Stimulated activated CD4-positive, alpha-beta T cell treated with anti-CD3 and anti-CD28 coated beads, Interleukin-12 subunit alpha, Interleukin-12 subunit beta, amount 100 ng/mL, for 4 hours (primary cell): ENCODE data around the gene TKTL1.
"Not testable (repeated sequence)": the region's sequence is repeated elsewhere in the genome, so short reads cannot be mapped to it uniquely, and the experiment has no call there.

Experiments
- DNase-seq: peaks from one replicate; pipeline ENCODE4 v3.0.0-alpha.2; 2020

The TKTL1 gene

DNA sequence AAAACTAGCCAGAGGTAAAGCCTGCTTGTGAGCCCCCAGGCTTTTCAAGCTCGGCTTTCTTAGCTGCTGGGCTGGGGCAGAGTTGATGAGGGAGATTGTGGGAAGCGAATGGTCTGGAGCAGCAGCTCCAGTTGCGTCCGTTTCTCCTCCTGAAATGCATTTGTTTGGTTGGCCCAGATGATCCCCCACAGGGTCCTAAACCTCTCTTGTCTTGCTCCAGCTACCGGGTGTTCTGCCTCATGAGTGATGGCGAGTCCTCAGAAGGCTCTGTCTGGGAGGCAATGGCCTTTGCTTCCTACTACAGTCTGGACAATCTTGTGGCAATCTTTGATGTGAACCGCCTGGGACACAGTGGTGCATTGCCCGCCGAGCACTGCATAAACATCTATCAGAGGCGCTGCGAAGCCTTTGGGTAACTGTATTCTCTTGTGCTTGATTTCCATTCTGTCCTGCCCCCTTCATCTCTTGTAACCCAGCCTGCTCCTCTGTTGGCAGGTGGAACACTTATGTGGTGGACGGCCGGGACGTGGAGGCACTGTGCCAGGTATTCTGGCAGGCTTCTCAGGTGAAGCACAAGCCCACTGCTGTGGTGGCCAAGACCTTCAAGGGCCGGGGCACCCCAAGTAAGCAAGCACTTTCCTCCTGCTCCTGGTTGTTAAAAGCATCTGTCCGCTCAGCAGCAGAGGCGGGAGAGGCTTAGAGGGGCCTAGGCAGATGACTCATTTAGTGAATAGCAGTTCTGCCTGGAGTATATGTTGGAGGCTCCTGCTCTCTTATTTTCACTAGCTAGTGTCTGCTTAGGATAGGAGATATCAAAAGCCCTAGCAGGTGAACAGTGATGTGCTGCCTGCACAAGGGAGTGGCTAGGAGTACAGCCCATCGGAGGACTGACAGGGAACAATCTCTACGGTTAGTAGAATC, 15.3 kb downstream of the TKTL1 start:
- DNase-seq: no peak

DNA sequence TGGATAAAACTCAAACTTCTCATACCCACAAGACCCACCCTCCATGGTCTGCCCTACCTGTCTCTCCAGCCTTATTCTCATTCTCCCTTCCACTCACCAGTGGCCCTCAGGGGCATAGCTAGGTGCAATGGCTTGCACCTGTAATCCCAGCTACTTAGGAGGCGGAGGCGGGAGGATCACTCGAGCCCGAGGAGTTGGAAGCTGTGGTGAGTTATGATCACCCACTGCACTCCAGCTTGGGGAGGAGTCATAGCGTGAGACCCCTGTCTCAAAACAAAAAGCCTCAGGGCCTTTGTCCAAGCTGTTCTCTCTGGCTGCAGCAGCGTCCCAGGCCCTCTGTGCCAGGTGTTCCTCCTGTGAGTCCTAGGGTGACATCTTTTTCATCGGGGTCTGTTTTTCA, 16.5 kb downstream of the TKTL1 start:
- DNase-seq: no peak

DNA sequence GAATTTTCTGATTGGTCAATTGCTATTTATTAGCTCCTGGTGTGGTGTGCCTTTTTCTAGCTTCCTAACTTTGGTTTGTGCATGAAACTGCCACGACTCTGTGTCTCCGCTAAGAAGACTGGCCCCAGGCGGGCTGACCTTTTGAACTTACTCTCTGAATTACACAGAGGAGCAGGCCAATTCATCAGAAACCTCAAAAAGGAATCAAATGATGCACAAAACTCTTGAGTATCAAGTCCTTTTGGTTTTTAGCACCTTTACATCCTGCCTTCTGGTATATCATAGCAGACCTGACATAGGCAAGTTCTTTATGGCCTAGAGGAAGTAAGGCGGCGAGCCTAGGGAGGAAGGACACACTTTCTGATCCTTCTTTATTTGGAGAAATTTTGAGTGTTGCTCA, 17.6 kb downstream of the TKTL1 start:
- DNase-seq: no peak

DNA sequence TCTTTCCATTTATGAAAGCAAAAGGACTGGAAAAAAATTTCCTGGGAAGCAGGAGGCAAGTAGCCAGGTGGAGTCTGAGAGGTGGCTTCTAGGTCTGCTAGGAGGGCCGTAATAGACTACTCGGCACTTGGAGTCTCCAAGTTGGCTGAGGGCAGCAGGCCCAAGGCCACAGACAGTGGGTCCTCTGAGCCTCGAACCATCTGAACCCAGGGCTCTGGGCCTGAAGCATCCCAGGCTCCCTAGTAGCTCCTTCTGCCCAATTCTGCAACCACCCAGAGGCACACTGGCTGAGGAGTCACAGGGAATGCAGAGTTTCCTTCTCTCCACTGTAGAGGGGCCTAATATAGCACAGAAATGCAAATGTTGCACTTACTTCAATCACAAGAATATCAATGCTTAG, 19.8 kb downstream of the TKTL1 start:
- DNase-seq: no peak

DNA sequence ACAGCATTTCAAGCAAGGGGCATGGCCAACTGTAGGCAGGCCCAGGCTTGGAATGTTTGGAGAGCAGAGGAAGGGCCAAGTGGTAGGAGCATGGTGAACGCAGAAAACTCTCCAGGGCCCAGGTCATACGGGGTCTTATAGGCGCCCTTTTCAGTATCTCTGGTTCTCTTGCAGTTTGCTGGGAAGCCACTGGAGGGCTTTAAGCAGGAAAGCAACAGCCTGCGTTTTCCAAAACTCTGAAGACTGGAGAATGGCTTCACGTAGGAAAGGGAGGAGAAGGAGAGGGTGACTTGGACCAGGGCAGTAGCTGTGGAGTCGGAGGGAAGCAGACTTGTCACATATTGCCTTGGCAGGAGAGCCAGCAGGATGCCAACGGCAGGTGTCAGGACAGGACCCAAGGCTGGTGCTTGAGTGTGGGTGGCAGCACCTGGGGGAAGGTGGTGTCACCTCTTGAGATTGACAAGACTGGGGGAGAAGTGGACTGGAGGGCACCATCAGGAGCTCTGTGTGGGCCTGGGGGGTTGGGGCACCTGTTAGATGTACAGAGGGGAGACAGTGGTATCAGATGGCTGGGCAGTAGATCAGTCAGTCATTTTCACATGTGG, 21.9 kb downstream of the TKTL1 start:
- DNase-seq: no peak

DNA sequence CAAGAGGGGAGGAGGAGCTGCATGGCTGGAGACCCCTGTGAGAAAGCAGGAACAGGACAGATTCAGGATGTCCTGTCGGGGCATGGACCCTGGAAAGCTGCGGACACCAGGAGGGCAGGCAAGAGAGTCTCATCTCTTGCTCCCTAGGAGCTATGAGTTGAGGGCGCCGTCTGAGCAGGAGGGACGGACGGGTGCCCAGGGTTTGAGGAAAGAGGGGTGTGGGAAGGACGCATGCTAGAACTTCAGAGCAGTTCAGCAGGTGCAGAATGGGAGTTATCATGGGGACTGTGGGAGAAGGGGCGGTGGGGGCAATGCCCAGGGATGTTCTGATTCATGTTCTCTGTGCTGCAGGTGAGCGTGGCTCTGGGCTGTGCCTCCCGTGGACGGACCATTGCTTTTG, 24.8 kb downstream of the TKTL1 start:
- DNase-seq: no peak

DNA sequence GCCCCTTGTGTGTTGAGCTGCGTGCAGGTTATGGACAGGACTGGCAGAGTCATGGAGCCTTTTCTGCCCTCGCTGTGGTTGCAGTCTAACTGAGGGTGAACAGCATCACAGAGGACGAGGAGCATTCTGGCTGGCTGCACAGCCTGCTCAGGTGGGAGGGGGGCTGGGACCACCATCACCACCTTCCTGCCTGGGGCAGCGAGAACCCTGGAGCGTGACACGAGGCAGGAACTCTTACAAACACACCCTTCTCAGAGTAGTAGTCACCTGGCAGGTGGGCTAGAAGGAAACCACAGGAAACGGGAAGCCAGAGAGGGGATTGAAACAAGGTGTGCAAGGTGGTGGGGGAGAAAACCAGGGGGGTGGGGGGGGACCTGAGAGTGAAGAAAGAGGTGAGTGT, 25.6 kb downstream of the TKTL1 start:
- no peak for DNase-seq

DNA sequence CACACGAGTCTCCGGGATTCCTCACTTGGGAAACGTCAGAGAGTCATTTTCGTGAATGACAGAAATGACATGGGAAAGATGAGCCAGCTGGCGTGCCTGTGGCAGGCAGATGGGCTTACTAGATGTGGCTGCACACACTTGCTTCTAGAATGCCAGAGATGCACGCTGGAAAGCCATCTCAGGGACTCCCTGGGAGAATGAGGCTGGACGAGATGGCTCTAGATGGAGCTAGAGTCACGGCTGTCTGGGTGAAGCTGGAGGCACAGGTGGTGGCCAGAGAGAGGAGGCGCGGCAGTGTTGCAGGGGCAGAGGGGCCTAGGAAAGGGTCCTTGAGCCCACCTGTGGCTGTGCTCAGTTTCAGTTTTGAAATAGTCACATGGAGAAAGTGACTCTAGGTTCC, 26.0 kb downstream of the TKTL1 start:
- DNase-seq: no peak

DNA sequence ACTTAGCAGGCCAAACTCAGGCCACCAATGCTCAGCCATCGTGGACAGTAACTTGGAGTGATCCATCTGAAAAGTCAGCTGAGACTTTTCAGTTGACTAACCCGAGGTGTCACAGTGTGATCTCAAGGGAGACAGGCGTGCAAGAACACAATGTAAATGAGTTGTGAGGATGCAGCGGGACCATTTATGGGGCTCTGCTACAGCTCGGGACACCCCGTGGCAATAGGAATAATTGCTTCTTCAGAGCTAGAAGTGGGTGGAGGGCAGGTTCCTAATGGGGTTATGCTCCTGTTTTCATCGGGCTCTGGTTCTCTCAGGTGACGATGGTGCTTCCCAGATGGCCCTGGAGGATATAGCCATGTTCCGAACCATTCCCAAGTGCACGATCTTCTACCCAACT, 27.3 kb downstream of the TKTL1 start:
- DNase-seq: no peak

DNA sequence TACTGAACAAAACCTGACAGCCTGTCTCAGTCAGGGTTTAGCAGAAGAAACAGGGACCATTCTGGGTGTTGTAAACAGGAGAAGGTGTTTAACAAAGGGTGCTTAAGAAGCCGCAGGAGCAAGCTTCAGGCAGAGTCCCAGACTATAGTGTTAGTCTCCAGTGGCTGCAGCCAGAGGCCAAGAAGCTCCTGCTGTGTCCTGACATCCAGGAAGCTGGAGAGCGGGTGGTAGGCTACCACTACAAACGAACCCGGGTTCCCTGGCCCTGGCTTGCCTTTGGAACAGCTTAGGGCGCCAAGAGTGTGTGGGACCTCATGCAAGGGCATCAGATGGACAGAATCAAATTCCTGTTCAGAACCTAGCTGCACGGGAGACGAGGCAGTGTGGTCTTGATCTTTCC, 27.9 kb downstream of the TKTL1 start:
- no peak for DNase-seq

DNA sequence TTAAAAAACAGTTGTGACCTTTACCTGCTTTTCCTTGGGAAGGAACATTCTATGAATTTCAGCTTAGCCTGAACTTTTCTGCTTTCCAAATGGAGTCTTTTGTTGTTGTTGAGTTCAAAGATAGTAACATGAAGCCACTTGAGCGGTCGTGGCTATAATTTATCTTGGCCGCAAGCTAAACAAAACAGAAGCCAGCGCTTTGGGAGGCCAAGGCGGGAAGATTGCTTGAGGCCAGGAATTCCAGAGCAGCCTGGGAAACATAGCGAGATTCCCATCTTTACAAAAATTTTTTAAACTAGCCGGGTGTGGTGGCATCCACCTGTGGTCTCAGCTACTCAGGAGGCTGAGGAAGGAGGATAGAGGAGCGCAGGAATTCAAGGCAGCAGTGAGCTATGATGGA, 29.9 kb downstream of the TKTL1 start:
- DNase-seq: no peak

DNA sequence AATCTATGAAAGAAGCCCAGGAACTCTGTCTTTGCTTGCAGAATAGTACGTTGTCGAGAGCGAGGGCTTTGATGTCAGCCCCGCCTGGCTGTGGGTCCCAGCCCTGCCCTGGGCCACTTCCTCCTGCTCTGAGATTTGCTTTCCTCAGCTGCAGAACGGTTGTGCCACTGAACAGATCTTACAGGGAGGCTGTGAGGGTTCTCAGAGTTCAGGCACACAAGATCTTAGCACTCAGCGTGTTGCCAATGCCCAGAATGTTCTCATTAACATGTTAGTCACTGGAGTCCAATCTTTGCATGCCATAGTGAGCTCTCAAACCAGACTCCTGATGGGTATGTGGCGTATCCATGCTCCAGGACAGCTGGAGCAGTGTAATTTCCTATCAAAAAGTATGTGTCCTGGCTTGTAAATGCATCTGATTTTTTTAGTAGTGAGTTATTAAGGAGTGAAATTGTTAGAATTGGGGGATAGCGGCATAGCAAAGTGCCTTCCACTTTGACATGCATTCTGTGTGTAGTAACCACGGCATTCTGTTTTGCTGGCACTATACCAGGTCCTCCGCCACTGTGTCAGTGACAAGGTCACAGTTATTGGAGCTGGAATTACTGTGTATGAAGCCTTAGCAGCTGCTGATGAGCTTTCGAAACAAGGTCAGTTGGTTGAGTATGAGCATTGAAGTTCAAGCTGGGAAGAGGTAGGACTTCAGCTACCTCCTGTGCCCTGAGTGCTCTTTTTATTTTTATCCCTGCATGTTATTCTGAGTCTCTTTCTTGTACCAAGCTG, 31.6 kb downstream of the TKTL1 start:
- DNase-seq: no peak

DNA sequence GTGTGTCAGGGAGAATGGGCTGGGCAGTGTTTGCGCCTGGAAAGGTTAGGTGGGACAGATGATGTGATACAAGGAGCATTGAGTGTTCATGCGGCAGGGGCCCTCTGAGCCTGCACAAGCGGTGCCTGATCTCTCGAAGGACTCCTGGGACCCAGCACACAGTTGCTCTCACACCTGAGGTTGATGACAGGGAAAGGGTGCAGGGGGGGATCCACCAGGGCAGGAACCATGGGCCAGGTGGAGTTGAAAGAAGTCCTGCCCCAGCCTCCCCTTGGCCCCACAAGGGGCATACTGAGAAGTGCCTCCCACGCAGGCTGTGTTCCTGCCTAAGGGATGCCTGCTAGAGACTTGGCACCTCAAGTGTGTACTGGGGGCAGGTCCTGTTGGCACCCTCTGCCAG, 33.1 kb downstream of the TKTL1 start:
- no peak for DNase-seq

DNA sequence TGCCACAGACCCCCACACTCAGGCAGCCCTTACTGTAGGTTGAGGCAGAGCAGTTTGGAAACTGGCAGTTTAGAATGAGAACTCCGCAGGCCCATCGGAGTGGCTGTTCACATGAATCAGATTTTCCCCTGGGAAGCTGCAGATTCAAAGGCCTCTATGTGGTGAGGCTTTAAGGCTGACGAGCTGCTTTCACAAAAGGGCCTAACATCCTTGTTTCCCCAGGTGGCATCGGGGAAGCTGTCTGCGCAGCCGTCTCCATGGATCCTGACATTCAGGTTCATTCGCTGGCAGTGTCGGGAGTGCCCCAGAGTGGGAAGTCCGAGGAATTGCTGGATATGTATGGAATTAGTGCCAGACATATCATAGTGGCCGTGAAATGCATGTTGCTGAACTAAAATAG, 33.7 kb downstream of the TKTL1 start:
- no peak for DNase-seq

DNA sequence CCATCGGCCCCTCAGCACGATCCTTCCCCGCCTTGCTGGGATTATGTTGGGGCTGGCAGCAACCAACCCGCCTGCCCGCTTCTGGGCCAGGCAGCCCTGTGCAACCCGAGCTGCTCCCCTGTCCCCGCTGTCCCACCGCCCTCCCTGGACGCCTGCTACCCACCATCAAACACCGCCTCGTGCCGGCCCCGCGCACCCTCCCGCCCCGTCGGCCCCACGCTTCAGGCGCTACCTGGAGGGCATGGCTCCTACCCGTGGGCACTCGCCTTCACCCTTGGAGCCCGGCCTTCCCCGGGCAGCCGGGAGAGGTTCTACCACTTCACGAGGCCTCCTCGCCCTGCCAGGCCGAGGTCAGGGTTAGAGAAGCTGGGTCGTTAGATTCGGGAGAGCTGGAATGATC, 37.0 kb downstream of the TKTL1 start:
- no peak for DNase-seq

DNA sequence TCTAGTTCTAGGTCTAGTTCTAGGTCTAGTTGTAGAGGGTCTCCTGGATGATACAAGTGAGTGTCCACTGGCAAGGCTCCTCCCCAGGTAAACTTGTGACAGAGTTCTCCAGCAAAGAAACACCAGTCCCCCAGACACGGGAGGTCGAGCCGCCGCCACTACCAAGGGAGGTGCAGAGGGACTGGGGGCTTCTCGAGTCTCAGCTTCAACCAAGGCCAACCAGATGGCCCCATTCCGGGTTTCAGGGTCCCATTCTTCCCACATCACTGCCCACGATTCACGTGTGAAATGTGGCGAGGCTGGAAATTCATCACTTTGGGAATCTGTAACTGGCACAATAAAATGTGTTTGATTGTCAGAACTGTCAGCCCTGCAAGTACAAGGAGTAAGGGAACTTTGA, 37.5 kb downstream of the TKTL1 start:
- DNase-seq: no peak

DNA sequence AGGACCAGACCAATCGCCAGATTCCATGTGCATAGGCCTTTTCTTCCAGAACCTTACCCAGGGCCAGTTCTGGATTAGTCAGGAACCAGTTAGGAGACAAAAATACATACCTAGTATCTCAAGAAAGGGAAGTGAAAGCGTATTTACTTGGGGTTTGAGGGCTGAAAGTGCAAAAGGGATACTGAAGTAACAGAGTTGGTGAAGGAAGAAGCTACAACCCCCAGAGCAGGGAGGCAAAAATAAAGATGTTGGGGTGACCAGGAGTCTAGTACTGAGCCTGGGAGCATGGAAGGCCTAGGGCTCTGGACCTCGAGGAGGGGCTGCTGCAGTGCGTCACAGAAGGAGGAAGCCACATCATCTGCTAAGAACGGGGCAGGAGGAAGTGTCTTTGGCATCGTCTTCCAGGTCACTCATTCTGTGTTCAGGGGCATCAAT, 38.3 kb downstream of the TKTL1 start:
- DNase-seq: no peak

DNA sequence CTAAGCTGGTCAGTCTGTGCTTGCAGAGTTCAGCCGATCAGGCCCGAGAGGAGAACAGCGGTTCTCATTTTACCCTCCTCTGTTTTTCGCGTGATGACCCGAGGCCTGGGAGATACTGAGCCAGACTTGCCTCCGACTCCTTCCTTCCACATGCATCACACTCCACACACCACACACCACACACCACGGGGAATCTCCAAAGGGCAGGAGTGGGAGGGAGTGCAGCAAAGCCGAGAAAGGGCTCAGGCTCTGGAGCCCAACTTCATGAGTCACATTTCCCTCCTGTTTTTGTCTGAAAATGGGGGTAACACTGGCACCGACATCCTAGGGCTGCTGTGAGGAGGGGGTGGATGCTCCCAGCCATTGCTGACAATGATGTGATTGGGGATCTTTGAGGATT, 38.9 kb downstream of the TKTL1 start:
- no peak for DNase-seq

DNA sequence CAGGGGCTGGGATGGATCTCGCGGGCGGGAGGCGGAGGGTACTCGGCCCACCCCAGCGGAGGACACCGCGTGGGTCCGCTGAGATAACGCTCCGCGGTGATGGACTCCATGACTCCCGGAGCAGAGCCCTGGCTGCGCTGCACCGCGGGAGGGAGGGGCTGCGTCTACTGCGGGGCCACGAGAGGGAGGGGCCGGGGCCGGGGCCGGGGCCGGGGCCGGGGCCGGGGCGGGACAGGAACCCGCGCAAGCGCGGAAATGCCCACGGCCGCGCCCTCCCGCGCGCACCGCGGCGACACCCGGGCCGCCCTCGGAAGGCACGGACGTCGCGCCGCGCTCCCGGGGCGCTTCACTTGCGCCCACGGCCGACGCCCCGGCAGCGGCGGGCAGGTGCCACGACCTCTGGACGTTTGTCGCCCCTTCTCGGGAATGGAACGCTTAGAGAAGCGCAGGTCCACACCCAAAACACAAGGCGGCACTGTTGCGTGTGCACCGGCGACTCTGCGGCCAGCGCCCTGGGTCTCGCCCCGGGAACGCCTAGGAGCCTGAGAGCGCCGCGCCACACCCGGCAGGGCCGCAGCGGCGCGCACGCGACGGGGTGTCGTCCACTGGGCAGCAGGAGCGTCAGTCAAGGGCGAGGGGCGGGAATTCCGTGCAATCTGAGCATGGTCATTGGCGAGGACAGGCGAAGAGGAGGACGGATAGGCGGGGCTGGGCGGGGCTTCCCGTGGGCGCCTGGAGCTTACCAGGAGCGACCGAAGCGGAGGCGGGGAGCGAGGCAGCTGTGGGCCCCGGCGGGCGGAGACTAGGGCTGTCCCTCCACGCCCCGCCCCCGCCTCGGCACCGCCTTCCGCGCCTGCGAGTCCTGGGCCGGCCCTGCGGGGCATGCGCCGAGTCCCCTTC, 46.1 kb downstream of the TKTL1 start:
- DNase-seq: not testable (repeated sequence)

DNA sequence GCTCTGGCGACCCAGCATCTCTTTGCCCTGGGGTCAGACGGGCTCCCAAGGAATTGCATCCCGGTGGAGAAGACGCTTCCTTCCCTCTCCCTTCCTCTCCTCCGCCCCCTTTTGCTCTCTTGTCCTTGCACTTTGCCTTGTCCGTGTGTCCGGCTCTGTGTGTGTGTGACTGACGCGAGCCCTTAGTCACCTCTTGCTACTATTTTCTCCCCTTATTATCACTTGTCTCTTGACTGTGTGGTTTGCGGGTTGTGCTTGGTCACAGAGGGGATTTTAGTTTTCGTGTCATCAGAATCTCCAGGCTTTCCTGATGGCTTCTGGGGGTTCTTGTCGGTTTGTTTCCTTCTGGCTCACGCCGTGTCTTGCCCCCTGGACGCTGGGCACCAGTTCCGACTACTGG, 47.5 kb downstream of the TKTL1 start:
- not testable (repeated sequence) for DNase-seq

DNA sequence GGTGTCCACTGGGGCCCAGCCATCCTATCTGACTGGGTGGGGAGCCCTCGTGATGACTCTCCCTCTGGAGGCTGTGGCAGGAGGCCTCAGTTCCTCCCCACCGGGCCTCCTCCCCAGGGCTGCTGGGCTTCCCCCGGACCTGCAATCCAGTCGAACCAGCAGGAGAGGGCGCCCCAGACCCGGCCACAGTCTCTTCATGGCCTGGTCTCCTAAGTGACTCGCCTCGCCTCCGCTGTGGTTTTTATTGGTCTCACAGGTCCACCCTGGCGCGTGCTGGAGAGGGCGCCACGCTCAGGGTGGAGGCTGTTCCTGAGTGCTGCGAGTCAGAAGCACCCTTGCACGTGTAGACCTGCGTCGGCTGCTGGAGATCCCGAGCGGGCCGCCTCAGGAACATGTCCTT, 48.0 kb downstream of the TKTL1 start:
- DNase-seq: not testable (repeated sequence)

DNA sequence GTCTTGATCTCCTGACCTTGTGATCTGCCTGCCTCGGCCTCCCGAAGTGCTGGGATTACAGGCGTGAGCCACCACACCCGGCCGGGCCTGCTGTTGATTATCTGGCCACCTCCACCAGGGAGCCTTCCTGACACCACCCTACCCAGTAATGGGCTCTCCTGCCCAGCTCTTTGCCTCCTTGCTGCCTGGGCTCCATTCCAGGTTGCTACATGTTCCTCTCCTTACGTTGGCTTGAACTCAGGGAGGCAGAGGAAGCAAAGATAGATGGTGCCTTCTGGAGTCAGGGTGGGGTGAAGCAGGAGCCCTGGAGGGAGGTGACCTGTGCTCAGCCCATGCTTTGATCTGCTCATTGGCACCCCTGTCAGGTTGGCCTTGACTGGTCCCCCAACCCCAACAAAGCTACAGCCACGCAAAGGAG, 52.5 kb downstream of the TKTL1 start:
- DNase-seq: no peak
